HK-2 (cell line): Measurements from ENCODE around the gene CRYBG1.
A peak's percentile ranks its signal among the peaks of the same experiment; 100 is the strongest.
"Not testable (repeated sequence)": the region's sequence is repeated elsewhere in the genome, so short reads cannot be mapped to it uniquely, and the experiment has no call there.

ENCODE experiments used
- DNase-seq: peaks from one replicate; pipeline ENCODE4 v3.0.0-alpha.2; 2018; ENCODE audit not compliant: unreplicated experiment

The CRYBG1 gene

DNA sequence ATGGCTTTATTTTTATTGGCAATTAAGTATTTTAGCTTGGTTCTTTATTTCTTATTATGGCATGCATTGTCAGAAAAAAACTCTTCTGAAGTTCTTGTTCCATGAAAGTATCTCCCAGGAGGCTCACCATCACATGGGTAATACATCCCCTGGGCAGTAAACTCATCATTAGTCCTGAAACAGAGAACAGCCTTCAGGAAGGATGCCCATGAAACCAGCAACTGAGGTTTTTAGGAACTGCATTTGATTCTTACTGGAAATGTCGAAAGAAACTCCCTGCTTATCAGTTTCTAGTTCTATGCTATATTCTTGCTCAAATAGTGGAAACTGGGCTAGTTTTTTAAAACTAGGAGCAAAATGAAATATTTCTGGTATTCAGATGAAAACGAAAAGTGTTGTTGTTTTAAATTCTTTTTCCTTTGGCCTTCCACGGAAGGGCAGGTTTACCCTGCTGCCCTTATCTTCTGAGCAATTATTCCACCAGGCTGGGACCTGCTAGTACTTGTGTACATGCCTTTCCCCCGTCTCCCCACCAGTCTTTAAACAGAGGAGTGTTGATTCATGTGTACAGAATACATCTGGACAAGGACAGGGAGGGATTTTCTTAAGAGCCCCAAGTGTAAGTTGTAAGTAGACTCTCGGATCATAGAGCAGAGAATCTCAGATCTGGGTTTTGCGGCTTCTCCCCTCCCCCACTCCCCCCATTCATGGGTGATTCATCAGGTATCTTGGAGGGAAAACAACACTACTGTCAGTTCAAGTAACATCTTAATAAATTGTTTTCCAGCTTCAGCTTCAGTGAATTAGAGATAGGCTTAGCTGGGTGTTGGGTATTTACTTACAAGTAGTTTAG, 187.3 kb downstream of the CRYBG1 start:
- peak; percentile 12 for DNase-seq

DNA sequence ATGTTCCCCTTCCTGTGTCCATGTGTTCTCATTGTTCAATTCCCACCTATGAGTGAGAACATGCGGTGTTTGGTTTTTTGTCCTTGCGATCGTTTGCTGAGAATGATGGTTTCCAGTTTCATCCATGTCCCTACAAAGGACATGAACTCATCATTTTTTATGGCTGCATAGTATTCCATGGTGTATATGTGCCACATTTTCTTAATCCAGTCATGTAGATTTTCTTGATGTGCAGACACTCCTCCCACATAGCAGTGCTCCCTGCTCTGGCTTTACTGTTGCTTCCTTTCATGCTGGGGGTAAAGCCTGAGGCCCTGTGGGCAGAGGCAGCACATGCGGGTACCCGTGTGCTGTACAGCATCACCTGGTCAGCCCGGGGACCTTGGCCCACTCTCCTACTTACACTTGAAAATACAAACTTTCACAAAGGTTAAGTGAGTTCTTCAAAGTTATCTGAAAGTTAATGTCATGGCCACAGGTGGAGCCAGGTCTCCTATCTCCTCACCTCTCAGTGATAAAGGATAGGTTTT, 188.5 kb downstream of the CRYBG1 start:
- not testable (repeated sequence) for DNase-seq

- DNase-seq = no peak
Measured at GRCh38 chr6:106549521-106549920, 189.0 kb downstream of the CRYBG1 start.

DNA sequence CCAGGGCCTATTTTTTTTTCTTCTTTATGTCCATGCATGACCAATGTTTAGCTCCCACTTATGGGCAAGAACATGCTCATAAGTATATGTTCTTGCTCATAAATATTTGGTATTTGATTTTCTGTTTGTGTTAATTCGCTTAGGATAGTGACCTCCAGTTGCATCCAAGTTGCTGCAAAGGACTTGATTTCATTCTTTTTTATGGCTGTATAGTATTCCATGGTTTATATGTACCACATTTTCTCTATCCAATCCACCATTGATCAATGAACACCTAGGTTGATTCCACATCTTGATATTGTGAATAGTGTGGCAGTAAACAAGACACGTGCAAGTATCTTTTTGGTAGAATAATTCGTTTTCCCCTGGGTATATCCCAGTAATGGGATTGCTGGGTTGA, 190.6 kb downstream of the CRYBG1 start:
- no peak for DNase-seq

GRCh38 chr6:106553440-106553839, 192.9 kb downstream of the CRYBG1 start:
- no peak for DNase-seq

DNA sequence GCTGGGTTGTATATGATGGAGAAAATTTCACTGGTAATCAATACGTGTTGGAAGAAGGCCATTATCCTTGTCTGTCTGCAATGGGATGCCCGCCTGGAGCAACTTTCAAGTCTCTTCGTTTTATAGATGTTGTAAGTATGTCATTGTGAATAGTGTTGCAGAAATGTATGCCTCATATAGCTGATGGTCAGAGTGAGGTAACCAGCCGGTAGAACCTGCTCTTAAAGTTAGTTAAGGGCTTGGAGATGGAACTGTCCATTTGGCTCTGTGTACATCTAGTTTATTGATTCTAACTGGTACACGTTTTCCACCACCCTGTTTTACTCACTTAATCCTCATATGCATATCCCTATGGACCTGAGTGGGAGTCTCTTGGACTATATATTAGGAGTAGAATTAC, 195.2 kb downstream of the CRYBG1 start:
- DNase-seq = no peak

GRCh38 chr6:106556368-106556960, 195.9 kb downstream of the CRYBG1 start:
- no peak for DNase-seq

DNA sequence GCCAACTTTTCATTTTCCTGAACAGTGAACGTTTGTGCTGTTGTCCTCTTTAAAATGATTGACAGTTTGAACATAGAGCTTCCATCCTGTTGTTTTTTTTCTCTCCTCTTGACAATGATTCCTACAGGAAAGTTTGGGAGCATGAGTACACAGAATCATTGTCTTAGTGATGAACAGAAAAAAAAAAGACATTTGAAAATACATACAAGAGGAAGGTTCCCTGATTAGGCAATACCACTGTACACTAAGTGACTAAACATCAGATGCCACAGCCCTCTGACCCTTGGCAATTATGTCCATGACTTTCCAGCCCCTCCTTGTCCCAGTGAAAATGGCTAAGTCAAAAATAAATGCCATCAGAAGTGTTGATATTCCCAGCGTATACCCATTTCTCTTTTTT, 197.3 kb downstream of the CRYBG1 start:
- DNase-seq = no peak

- no peak for DNase-seq
Measured at GRCh38 chr6:106558364-106558763, 197.8 kb downstream of the CRYBG1 start.

- DNase-seq = not testable (repeated sequence)
Measured at GRCh38 chr6:106559659-106560058, 199.1 kb downstream of the CRYBG1 start.

DNA sequence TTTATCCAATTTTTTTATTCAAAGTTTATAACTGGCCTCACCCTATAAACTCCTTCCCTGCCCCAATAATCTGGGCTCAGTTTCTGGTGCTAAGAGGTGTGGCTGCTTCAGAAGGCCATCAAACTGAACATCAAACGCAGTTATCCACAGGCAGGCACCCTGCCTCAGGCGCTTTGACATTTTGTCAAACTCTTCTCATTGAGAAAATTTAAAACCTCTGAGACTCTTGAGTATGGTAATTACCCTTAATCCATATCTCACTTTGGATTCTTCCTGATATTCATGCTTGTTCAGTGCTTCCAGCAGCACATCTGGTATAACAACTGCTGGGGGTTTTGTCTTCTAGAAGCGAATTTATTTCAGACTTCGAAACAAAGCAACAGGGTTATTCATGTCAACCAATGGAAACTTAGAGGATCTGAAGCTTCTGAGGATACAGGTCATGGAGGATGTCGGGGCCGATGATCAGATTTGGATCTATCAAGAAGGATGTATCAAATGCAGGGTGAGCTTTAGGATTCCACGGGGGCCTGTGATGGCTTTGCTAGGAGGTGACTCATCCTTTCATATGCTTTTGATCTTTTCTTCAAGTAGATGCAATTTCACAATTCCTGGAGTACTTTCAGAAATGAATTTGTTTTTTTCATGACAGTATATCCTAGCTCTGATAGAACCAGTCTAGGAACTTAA, 200.6 kb downstream of the CRYBG1 start:
- DNase-seq = no peak

- no peak for DNase-seq
Measured at GRCh38 chr6:106561686-106562405, 201.3 kb downstream of the CRYBG1 start.

- DNase-seq = no peak
Measured at GRCh38 chr6:106563614-106564013, 203.1 kb downstream of the CRYBG1 start.

GRCh38 chr6:106564476-106564875, 204.0 kb downstream of the CRYBG1 start:
- no peak for DNase-seq

DNA sequence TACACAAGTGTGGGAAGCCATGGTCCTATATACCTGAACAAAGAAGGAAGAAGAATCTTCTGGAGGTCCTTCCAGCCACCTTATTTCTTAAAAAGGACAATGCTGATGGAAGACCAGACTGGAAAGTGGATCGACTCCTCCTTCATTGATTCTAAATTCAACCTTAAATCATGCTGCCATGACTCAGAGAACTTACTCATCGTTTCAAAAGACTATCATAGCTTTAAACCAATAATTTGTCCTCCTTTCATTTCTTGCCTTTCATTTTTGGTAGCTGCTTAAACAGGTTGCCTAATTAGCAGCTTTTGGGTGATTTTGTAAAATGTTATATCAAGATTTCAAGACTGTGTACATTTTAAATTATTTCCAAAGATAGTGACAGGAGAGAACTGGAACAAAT, 208.0 kb downstream of the CRYBG1 start:
- DNase-seq = no peak

GRCh38 chr6:106569428-106569827, 208.9 kb downstream of the CRYBG1 start:
- DNase-seq = no peak

- DNase-seq = no peak
Measured at GRCh38 chr6:106572436-106572835, 211.9 kb downstream of the CRYBG1 start.

DNA sequence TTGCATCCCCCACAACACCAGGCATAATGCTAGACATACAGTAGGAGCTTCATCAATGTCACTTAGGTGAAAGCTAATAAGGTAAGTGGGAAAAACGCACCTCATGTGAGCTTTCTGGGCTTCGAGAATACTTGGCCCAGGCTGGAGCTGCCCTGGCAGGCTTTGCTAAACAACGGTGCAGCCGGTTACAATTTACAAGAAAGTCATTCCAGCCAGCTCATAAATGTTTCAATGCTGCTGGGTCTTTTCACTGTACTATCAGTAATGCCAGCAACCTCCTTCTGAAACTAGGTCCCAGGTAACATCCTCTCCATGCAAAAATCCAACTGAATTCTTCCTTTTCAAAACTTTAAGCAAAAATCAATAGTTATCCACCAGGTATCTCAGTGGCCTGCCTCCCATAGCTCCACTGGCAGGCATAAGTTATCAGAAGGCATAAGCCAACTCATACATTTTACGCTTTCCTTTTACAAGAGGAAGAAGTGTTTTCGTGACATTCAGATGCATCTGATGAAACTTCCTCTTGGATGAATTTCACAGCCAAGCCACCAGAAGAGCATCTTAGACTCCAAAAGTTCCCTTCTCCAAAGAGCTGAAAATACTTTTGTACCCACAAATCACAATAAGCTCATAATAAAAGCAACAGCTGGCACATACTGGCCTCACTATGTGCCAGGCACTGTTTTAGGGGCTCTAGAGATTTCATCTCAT, 212.5 kb downstream of the CRYBG1 start:
- DNase-seq = no peak

- peak; percentile 58 for DNase-seq
Measured at GRCh38 chr6:106574741-106575458, 214.4 kb downstream of the CRYBG1 start.

DNA sequence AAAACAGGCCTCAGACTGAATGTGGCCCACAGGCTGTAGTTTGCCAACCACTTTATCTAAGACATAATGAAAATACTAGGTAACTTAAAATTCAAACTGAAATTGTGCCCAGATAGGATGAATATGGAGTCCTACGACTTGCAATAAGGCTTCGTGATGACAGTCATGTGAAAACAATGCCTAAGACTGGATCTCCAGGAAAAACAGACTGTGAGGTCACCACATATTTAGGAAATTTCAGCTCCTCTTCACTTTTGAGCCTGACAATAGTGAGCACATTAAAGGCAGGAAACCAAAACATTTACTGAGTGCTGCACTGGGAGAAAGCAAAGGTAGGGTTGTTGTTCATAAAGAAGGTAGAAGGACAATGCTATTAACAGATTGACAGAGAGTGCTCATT, 218.8 kb downstream of the CRYBG1 start:
- no peak for DNase-seq

- DNase-seq = no peak
Measured at GRCh38 chr6:106581468-106581867, 221.0 kb downstream of the CRYBG1 start.
